GM21381 (cell line): ENCODE measurements around the gene EDARADD.
"Not testable (repeated sequence)": the region's sequence is repeated elsewhere in the genome, so short reads cannot be mapped to it uniquely, and the experiment has no call there.

Source experiments
- ATAC-seq: cut with Tn5 transposase; IDR thresholded peaks from one replicate; pipeline ENCODE4 v1.9.1; 2021; ENCODE audit warnings: mild to moderate bottlenecking, moderate library complexity; ENCODE audit not compliant: unreplicated experiment

The EDARADD gene

DNA sequence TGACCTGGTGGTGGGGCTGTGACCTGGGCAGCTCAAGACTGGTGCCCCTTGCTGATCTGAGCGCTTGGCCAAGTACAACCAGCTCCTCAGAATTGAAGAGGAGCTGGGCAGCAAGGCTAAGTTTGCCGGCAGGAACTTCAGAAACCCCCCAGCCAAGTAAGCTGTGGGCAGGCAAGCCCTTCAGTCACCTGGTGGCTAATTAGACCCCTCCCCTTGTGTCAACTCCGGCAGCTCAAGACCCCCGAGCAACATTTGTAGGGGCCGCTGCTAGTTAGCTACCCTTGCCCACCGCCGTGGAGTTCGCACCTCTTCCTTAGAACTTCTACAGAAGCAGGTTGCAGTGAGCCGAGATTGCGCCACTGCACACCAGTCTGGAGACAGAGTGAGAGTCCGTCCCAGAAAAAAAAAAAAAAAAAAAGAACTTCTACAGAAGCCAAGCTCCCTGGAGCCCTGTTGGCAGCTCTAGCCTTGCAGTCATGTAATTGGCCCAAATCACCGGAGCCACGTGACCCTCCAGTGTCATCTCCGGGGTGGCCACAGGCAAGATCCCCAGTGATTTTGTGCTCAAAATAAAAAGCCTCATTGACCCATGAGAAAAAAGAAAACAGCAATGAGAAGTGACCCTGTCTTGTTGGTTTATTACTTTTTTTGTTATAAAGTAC is 90.4 kb downstream of the EDARADD start:
- no peak for ATAC-seq

DNA sequence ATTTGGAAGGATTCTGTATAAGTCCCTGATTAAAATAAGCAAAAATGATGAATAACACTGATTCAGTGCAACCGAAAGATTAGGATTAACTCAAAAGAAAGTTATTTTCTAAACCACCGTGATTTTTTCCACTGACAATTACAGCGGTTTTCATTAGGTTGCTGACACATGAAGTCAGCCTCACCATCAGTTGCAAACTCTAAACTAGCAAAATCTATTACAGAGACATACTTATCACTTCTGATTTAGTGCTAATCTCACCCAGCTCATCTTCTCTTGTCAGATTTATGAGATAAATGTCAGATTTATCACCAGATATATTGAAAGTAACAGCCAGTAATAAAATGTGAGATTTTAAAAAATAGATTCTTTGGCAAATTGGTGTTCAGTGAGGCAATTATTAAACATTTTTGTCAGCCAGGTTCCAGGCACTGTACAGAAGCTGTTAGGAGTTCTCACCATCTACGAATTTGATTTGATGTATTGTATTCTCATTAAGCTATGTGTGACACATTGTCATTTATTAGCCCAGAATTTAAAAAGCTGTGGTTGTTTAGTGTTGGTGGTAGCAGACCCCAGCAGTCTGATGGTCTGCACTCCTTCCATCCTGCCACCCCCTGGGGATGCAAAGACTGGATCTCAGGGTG is 92.4 kb downstream of the EDARADD start:
- no peak for ATAC-seq

DNA sequence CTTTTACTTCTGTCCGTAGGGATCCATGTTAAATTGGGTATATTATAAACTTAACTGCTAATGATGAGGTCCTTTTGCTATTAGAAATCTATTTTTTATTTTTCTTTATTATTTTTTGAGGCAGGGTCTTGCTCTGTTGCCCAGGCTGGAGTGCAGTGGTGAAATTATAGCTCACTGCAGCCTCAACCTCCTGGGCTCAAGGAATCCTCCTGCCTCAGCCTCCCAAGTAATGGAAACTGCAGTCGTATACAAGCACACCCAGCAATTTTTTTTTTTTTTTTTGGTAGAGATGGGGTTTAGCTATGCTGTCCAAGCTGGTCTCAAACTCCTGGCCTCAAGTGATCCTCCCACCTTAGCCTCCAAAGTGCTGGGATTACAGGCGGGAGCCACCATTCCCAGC is 95.1 kb downstream of the EDARADD start:
- not testable (repeated sequence) for ATAC-seq

DNA sequence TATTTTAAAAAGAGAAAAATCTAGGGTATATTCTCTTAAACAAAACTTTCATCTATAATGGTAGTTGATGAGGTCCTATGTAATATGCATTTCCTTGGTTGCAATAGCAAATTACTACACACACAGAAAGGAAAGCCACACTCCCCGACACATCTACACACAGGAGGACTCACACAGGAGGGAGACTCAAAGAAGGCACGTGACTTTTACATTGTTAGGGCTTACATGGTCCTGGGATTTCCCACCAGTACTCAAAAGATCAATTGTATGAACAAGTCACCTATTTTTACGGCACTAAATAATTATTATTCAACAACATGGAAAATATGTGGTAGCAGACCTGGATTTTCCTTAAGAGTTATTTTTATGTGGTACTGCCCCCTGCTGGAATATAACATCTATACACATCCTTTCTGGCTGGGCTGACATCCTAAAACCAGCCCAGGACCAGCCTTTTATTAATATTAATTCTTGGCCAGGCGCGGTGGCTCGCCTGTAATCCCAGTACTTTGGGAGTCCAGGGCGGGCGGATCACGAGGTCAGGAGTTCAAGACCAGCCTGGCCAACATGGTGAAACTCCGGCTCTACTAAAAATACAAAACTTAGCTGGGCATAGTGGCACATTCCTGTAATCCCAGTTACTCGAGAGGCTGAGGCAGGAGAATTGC is 95.8 kb downstream of the EDARADD start:
- no peak for ATAC-seq

DNA sequence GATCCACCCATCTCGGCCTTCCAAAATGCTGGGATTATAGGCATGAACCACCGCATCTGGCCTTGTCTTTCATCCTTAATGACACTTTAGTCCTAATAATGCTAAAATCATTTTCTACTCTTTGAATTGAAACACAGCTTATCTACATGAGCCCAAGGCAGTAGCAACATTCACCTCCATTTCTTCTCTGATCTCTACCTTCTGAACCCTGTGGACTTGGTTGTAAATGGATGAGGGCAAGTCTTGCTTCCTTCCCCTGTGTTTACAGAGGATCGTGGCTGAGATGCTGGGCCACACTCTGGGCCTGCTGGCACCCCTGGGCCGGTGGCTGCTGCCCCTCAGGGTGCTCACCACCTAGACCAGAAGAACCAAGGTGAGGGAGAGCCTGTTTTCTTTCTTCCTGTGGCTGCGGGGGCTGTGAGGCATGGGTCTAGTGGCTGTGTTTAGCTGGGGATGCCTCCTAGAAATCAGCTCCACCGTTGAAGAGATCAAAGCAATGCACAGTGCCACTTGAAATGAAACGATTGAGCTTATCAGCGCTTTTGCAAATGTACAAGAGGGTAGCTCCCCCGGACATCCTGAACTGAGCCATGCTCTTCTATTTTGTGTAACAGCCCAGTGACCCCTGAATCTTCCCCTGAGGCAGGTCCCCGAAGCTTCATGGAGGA is 97.5 kb downstream of the EDARADD start:
- ATAC-seq: no peak

DNA sequence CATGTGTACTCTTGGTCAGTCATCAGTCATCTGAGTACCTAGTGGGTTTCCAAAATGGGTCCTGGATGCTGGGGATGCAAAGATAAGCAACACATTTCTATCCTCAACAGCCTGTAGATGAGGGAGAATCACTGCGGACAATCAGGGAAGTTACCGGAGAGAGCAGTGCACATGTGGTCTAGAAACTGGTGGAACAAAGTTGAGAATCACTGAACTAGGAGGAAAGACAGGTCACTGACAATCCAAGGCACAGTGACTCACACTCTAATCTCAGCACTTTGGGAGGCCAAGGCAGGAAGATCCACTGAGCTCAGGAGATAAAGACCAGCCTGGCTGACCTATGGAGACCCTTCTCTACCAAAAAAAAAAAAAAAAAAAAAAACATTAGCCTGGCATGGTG is 98.3 kb downstream of the EDARADD start:
- ATAC-seq: no peak

DNA sequence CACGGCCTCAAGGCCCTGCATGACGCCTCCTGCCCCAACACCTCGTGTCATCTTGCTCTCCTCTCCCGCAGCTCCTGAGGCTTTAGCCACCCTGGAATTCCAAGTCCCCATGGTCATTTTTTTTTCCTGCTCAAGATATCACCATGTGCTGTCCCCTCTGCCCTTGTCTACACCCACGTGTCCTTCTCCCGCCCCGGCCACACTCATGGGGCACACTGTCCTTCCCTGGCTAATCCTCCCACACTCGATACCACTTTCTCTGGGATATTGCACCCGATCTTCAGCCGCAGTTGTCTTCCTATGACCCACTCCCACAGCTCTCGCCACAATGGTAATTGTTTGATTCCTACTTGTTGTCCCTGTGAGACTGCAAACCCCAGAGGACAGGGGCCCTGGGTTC is 100.0 kb downstream of the EDARADD start:
- ATAC-seq: no peak

DNA sequence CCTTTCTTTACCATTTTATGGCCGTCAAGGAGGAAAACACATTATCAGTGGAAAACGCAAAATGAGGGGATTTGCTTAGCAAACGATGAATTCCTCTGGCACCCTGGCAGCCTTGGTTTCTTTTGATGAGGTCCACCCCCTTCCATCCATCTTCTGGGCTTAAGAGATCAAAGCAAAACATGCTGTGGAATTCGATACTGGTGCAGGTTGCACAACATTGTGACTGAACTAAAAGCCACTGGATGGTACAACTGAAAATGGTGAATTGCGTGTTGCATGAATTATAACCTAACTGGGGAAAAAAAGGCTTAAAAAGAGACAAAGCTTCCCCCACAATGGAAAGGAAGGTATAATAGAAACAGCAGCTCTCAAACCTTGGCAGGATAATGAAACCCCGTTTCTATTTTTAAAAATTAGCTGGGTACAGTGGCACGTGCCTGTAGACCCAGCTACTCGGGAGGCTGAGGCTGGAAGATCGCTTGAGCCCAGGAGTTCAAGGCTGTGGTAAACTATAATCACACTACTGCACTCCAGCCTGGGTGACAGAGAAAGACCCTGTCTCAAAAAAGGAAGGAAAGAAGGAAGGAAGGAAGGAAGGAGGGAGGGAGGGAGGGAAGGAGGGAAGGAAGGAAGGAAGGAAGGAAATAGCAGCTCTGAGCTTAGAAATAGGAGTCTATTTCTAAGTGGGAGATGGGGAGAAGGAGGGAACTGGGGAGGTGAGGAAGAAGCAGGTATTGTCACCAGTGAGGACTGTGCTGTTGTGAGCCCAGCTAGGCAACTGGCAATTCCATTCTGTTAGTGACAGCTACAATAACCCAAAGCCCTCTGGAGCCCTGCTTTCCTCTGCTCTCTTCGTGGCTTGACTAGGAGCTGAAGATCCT is 100.7 kb downstream of the EDARADD start:
- ATAC-seq: no peak

DNA sequence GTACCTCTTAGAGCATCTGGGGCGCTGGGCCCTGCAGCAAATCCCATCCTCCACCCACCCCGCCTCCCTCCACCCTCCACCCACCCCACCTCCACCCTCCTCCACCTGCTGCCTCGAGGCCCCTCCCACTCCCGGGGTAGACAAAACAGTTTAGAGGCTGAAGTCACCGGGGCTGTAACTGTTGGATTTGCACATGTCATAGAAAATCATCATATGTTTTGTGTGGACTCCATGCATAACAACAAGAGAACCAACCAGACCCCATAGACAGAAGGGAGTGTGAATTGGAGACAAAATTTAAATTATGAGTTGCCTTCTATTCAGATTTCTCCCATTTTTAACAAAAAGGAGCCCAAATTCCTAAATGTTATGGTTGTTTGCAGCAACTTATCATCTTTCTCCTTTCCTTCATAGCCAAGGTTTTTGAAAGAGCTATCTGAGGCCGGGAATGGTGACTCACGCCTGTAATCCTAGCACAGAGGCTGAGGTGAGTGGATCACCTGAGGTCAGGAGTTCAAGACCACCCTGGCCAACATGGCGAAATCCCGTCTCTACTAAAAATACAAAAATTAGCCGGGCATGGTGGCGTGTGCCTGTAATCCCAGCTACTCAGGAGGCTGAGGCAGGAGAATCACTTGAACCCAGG is 101.5 kb downstream of the EDARADD start:
- no peak for ATAC-seq

DNA sequence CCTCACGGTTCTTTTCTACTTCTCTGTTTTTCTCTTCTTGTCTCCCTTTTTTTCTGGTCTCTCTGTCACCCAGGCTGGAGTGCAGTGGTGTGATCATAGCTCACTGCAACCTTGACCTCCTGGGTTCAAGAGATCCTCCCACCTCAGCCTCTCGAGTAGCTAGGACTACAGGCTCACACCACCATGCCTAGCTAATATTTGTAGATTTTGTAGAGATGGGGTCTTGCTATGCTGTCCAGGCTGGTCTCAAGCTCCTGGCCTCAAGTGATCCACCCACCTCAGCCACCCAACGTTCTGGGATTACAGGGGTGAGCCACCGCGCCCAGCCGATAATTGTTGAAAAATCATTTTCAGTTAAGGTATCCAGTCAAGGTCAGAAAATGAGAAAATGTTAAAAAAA is 103.8 kb downstream of the EDARADD start:
- ATAC-seq: no peak

DNA sequence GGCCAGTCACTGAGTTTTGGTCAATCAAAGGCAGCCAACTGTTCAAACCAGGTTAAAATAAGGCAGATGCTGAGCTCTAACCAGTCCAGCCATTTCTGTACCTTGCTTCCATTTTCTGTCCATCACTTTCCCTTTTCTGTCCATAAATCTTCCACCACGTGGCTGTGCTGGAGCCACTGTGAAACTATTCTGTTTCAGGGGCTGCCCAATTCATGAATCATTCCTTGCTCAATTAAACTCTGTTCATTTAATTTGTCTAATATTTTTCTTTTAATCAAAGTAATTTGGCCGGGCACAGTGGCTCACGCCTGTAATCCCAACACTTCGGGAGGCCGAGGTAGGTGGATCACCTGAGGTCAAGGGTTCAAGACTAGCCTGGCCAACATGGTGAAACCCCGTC is 107.0 kb downstream of the EDARADD start:
- no peak for ATAC-seq

DNA sequence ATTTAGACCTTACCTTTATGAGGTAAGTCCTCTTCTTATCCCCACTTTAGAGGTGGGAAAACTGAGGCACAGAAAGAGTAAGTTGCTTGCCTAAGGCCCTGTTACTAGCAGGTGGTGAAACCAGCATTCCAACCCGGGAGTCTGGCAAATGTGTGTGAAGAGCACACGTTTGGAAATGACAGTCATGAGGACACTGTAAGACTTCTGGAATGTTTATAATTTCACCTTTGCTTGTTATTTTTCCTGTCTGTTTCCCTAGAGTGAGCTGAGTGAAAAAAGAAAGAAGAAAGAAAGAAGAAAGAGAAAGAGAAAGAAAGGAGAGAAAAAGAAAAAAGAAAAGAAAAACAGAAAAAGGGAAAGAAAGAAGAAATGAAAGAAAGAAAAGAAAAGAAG is 108.5 kb downstream of the EDARADD start:
- no peak for ATAC-seq

DNA sequence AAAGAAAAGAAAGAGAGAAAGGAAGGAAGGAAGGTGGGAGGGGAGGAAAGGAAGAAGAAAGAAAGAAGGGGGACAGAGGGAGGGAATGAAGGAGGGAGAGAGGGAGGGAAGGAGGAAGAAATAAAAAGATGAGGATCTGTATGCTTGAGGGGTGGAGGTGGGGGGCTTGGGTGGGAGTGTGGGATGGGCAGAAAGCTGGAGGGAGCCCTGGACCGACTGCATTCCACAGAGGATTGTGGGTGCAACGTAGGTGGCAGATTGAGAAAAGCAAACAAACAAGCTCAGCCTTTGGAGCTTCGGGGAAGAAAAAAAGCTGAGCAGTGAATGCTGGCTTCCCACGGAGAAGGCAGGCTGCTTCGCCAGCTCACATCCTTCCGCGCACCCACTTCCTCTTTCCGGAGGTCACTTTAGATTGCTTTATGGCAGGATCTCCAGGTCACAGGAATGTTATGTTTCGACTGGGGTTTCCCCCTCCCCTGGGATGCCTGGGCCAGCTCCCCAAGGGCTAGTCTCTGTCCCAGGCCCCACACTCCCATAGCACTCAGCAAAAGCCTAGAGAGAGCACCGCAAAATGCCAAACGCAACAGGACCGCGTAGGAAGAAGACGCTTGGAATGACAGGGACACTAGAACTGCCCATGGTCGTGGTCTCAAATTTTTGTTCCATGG is 109.0 kb downstream of the EDARADD start:
- no peak for ATAC-seq

DNA sequence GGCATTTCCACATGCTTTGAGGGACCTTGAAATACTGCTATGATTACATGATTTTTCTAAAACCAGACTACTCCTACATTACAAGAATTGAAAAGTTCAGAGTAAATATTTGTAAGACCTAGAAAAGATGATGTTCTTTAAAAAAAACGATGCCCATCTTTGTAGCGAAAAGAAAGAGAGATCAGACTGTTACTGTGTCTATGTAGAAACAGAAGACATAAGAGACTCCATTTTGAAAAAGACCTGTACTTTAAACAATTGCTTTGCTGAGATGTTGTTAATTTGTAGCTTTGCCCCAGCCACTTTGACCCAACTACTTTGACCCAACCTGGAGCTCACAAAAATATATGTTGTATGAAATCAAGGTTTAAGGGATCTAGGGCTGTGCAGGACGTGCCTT is 110.3 kb downstream of the EDARADD start:
- ATAC-seq: not testable (repeated sequence)

DNA sequence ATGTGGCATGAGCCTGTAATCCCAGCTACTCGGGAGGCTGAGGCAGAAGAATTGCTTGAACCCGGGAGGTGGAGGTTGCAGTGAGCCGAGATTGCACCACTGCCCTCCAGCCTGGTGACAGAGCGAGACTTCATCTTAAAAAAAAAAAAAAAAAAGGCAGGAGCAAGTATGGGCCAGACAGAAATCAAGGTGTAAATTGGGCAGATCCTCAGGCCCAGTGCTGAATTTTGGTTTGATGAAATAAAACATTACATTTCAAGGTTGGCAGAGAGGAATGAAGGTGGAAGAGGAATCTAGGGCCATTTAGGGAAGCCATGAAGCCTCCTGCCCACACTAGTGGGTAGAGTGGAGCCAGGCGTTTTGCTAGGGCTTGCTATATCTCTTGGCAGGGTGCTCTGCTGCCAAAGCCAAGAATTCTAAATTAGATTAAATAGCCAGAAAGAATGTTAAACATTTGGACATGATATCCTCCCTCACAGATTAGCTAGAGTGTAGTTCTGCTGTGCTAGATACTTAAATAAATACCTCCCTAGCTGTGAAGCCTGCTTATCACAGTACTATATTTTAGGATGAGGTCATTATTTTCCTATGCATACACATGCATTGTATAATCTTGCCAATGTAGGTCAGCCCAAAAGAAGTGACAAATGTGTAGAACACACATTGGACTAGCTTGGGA is 113.1 kb downstream of the EDARADD start:
- ATAC-seq: no peak

DNA sequence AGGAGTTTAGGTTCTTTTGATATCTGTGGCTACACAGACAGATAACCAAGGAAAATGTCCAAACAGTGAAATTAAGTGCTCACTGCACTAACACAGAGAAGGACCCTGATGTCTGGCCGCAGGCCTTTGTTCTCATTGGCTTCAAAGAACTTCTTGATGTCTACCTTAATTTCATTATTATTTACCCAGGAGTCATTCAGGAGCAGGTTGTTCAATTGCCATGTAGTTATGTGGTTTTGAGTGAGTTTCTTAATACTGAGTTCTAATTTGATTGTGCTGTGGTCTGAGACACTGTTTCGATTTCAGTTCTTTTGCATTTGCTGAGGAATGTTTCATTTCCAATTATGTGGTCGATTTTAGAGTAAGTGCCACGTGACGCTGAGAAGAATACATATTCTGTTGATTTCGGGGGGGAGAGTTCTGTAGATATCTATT is 114.5 kb downstream of the EDARADD start:
- ATAC-seq: no peak

DNA sequence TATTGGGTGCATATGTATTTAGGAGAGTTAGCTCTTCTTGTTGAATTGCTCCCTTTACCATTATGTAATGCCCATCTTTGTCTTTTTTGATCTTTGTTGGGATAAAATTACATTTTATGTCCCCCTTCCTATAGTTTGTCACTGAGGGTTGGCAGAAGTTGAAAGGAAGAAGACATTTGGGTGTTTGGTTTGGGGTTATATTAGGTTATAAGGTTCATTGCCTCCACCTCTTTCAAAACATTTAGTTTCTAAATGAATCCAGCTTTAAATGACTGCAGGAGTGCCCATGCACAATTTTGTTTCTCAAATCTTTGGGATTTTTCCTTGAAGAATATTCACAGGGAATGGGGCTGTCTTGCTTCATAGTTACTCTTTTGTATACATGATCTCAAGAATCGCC is 115.1 kb downstream of the EDARADD start:
- no peak for ATAC-seq

DNA sequence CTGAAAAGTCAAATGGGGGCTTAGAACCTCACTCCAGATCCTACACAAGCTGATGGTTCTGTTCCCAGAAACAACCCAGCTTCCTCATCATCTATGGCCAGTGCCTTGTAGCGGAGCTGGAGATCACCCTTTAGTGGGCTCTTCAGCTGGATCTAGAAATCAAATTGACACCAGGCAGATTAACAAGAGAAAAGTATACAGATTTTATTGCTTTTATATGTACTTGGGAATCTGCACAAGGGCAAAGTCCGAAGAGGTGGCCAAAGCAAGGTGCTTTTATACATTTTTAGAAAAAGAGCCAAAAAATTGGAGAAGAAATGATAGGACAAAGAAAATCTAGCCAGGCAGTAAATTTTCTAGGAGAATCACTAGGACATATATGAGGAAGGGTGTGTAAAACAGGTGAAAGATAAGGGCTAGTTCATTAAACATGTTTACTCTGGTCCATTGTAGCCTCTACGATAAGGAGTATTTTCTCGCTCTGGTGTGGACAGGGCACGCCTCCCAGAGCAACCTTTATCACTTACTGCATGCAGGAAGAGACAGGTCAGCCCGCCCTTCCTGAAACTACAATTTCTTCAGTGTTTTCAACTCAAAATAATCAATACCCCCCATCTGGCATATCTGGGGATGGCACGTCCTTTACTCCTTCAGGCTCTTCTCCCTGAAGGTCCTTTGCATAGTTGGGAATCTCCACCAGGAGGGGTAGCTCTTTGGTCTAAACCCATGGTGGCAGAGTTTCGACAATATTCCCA is 115.7 kb downstream of the EDARADD start:
- no peak for ATAC-seq
